Left lobe of liver (tissue), 2 donors: ENCODE data around the gene CCDC85A. TPM values are rescaled to one million over a fixed set of nuclear protein-coding genes. Genes with fewer than 3 reads are reported as not detected.
"Not testable (repeated sequence)": the region's sequence is repeated elsewhere in the genome, so short reads cannot be mapped to it uniquely, and the experiment has no call there.

ENCODE experiments used
- ATAC-seq: fragments of 200-7000 bp; cut with Tn5 transposase; one replicate; pipeline ENCODE4 v1.9.1; 2020; ENCODE audit warnings: mild to moderate bottlenecking, moderate library complexity
- DNase-seq: peaks from one replicate; pipeline ENCODE4 v3.0.0-alpha.2; 2020; ENCODE audit warnings: low spot score
- total RNA-seq: library from RNA; stranded (reverse); gene quantifications from one replicate; pipeline ENCODE4 v1.2.1, GENCODE V29; 2021
- donor health status: DM: no; HTN: no; CAD: no; lungs with moderate emphysema.
- donor health status: DM: no; HTN: yes; CAD: no.

The CCDC85A gene
- 0.08 TPM for total RNA-seq

DNA sequence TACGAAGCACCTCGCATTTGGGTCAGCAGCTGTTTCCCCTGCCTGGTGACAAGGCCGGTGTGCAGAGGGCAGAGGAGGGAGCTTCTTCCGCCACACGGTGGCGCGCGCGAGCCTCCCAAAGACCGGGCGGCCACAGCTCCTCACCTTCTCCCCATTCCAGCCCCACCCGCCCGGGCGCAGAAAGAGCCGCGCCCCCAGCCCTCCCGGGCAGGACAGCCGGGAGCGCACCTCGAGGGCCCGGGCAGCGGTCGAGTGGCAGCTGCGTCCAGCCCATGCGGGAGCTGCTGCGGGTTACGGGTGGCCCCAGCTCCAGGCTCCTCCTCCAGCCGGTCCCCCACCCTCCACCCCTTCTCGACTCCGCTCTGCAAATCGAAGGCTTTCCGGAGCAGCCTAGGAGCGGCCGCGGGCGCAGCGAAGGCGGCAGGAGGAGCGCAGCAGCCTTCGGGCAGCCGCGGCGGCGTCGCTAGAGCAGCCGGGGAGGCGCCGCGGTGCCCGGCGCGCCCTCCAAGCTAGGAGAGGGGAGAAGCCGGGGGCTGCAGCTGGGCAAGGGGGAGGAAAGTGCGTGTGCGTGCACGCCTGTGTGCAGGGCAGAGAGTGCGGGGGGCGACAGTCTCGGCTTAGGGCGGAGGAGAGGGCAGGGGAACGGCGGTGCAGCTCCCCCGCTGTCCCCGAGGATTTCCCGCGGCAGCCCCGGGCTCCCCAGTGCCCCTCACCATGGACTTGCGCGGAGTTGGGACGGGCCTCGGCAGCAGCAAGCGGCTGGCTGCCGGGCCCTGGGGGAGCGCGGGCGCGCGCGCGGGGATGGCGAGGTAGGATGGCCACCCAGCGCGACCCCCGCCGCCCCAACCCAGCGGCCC is at the start of gene CCDC85A:
Gene CCDC85A (plus strand): TSS at position 348 of the 857 bp plus-strand sequence. CDS start 635 bp downstream, outside the sequence.
- peak; percentile 96 for ATAC-seq
- peak; percentile 83 for DNase-seq

DNA sequence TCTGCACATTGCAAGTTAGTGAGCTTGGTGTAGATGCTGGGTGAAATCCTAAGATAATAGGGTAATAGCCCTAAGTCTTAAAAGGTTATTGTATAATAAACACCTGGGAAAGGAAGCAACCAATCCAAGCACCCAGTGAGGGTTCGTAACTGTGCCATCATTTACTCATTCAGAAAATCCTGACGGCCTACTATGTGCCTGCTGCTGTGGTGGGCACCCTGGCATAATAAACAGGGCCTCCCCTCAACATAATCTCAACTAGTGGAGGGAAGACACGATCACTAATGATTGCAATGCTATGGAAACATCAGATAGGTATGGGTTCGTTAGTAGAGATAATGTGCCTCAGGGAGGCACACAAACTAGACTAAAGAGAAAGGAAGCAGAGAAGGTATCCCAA is 48.9 kb upstream of the CCDC85A start:
- ATAC-seq (no peak), DNase-seq (no peak)

DNA sequence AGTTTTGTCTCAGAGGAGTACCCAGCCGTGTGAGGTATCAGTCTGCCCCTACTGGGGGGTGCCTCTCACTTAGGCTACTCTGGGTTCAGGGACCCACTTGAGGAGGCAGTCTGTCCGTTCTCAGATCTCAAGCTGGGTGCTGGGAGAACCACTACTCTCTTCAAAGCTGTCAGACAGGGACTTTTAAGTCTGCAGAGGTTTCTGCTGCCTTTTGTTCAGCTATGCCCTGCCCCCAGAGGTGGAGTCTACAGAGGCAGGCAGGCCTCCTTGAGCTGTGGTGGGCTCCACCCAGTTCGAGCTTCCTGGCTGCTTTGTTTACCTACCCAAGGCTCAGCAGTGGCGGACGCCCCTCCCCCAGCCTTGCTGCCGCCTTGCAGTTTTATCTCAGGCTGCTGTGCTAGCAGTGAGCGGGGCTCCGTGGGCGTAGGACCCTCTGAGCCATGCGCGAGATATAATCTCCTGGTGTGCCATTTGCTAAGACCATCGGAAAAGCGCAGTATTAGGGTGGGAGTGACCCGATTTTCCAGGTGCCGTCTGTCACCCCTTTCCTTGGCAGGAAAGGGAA is 41.2 kb upstream of the CCDC85A start:
- ATAC-seq, DNase-seq: not testable (repeated sequence)

DNA sequence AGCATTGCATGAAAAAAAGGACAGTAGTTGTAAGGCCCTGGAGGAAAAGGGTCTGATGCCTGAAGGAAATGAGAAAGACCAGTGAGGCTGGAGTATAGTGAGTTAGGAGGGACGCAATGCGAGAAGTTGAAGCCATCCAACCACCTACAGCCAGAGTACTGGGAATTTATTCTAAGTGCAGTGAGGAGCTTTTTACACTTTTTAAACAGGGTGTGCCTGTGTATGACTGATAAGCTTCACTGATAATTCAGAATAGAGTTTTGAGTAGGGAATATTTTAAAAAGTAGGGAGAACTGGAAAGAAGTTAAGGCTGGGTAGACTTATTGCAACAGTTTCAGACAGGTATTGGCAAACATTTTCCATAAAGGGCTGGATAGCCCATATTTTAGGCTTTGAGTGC is 35.9 kb upstream of the CCDC85A start:
- no peak for ATAC-seq

DNA sequence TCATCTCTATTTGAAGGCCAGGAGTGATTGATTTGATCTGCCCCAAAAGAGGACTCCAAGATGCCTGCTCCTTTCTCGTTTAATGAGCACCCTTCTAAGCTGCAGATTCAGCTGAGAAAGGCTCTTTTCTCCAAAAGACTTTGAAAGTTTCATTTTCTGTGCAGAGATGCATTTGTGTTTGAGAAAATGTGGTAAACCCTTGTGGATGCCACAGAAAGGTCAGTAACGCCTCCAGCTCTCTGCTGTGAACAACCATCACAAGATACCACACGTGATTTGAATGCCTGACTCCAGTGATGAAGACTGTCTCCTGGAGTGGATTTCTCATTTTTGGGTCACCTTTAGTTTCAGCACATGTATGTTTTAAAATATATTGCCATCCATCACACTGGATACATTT is 35.0 kb upstream of the CCDC85A start:
- ATAC-seq (no peak), DNase-seq (no peak)

More for the DNA sequence above, 35.9 kb upstream of the CCDC85A start:
- DNase-seq: no peak

DNA sequence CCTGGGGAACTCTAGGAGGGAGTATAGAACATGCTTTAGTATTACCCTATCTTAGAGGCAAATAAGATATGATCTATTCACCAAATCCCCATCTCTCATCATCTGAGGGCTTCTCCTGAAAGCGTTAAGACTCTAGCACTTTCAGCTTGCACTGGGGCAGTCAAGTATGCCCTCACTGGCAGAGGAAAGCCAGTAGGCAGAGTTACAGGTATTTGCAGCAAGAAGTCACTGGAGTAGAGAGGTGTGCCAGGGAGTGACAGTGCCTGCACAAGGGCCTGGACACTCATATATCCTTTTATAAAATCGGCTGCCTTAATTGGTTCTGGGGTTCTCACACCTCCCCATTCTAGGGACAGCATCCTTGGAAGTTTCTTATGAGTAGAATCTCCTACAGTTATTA is 31.9 kb upstream of the CCDC85A start:
- no peak for DNase-seq
- ATAC-seq: no peak

DNA sequence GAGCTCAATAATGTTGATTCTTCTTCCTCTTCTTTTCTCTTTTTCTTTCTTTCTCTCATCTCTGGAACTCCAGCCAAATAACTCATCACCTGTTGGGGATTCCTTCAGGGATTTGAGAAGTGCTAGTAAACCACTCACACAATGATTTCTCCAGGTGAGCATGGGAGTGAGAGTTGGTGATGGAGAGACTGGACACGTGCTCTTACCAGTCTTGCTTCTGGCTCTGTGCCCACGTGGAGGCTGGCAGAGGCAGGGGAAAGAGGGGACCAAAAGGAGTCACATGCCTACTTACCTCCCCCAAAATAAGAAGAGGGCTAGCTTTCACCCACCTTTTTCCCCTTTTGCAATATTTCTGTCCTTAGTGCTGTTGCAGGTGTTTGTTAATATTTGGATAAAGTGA is 28.6 kb upstream of the CCDC85A start:
- ATAC-seq: no peak
- no peak for DNase-seq

DNA sequence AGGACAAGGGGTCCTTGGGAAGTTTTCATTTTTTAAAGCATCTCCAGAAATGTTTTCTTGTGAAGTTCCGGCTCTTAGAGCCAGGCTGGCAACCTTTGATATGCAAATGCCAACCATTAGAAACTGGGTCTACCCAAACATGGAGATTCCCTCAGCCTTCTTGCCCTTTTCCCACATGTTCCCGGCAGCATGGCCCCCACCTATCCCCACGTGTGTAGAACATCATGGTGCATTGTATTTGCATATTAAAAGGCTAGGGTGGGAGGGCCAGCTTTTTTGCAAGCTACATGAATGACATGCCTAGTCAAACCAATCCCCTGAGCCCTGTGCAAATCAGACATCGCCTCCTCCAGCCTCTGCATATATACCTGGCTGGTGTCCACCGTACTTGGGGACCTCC is 23.9 kb upstream of the CCDC85A start:
- ATAC-seq, DNase-seq: not testable (repeated sequence)

DNA sequence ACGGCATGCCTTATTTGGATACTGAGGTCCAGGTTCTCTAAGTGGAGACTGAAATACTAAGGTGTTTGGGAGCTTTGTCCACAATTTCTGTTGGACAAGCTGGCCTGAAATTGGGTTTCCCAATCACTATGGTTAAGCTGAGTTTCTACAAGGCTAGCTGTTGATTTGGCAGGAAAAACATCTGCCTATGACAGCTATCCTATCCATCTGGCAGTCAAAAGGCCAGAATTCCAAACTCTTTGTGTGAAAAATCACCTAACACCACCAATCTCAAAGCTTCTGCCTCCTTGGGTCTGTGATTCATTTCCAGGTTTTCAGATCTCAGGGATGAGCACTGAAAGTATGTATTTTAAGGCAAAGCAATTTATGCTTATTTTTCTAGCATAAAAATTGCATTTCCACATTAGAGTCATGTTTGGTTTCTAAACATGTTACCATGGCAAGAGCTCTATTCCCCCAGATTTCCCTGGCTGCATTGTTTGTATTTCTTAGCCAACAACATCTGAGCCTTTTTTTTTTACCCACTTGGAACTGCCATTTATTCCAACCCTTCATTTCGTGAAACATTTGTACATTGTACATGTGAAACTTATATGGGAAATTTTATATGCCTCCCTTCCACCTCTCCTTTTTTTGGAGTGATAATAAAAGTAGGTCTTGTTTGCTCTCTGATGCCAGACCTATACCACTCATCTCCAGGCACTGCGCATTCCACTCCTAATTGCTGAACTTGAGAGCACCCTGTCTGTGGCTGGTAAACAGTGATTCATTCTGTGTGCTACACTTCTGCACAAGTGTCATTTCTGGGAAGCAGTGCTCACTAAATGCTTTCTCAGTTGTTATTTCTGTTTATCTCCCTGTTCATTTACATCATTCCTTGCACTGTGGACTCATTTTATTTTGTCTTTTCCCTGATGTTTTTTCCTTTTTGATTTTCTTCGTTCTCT is 15.9 kb upstream of the CCDC85A start:
- ATAC-seq: no peak
- no peak for DNase-seq

DNA sequence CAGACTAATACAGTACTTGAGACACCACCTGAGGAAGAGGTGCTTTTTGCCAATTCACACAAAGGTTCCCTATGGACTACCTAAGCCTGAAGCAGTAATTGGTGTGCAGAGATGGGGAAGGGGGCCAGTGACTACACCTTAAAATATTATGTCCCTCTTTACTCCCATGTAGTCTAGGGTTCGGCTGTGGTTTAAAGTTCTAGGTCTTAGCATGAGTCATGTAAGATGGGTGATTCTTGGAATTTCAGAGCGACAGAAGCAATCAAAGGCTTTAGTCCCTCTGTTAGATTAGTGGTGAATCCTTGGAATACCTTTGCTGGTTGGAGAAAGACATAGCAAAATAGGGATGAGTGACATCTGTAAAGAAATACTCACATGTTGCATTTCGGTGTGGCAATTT is 14.3 kb upstream of the CCDC85A start:
- DNase-seq: no peak

DNA sequence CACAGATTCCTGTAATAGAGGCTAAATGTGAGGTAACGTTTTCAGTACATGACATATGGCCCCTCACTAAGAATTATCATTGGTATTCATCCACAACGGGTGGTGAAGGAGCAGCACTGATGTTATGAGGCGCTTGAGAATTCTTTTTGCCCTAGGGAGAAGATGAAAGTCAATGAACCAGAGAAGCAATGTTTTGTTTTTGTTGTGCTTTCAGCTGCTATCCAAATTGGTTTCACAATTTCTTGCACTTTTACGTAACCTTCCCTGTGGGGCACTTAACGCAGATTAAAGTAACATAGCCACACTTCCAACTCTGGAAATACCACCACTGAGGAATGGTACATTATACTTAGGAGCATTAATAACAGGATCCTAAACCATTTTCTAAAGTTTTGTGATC is 13.3 kb upstream of the CCDC85A start:
- DNase-seq (no peak), ATAC-seq (no peak)

More for the DNA sequence above, 14.3 kb upstream of the CCDC85A start:
- no peak for ATAC-seq

DNA sequence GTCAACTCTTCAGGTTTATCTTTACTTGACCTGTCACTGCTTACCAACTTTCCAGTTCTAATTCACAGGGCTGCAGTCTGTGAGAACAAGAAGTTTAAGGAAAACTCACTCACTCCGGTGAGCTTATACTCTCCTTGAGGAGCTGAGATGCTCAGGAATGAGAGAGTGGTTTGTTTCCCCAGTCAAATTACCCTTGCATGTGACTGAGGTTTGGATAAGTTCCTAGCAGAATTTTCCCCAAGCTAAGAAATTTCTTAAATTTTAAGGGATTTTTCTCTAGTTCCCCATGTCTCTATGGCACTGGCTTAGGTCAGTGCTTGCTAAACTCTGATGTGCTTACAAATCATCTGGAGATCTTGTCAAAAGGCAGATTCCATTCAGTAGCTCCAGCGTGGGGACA is 12.8 kb upstream of the CCDC85A start:
- no peak for ATAC-seq
- no peak for DNase-seq

DNA sequence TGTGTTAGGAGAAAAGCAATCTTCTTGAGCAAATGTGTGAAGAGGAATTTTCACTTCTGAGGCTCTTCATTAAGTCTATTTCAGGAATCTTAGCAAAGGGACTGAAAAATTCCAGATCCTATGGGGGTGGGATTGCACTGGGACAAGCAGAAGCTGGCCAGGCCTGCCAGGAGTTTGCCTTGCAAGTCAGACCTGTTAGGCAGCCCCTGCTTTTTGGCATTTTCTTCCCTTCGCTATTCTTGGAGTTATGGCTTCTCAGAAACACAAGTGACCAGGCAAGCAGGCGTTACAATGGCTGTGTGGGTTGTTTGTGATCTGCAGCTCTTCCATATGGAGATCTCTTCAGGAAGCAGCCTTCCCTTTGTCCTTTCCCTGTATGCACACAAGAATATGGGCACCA is 8.0 kb upstream of the CCDC85A start:
- DNase-seq: no peak
- no peak for ATAC-seq

DNA sequence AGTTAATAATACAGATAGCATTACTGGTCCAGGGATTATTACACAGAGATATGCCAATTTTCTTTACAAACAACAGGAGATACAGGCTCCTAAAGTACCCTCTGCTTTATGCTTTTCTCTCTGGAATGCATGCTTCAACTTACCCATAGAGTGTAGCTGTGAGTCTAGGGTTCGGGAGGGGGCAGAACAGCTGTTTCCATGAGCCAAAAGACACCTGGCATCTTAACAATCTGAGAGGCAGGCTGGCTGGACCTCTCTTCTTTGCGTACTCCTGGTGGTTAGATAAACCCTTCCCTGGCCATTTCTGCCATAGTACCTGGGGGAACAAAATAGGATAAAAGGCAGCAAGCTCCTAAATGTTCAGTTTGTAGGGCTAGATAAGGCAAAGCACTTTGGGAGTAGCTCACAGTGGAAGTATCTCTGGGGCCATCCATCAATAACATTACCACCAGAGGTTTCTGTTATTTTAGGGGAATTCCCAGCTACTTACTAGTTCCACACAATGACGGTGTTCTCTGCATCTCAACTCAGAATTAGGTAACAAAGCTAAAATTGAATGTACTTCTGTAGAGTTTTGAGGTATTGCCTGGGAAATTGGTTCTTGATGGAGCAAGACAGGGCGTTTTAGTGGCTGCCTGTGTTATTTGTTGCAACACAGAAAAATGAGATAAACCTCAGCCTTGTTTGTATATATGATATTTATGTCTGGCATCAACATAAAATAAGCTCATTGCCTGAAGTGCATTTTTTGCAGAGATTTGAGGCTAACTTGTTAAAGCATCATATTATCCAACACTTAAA is 6.2 kb upstream of the CCDC85A start:
- ATAC-seq: no peak
- no peak for DNase-seq

DNA sequence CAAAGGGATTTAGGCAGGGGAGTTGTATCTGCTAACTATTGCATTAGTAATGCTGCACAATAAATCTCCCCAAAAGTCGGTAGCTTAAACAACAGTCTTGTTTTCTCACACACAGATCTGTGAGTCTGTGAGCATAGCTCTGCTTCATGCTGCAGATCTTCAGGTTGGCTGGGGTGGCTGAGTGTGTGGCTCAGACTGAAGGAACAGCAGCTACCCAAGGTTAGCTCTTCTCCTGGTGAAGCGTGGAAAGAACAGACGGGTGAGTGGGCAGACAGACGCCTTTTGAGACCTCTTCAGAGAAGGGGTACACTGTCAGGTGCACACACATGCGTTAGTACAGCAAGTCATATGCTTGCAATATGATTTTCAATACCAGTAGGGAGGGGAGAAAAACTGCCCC is 3.9 kb upstream of the CCDC85A start:
- no peak for DNase-seq
- no peak for ATAC-seq

DNA sequence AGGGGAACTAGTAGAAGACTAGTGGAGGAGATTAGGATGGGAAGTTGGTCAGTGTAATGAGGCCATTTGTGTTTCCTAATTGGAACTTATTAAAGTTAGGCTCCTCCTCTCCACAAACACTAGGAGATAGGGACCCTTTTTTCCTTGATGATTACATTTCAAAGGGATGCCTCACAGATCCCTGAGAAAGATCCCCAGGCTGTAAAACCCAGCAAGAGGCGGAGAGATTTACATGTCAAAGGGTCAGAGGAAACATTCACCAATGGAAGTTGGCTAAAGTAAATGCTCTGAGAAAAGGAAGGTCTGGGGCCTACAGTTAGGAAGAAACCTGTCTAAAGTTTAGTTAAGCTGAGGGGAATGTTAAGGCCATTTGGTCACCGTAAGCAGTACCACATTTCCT is 1.4 kb upstream of the CCDC85A start:
- ATAC-seq (no peak), DNase-seq (no peak)

DNA sequence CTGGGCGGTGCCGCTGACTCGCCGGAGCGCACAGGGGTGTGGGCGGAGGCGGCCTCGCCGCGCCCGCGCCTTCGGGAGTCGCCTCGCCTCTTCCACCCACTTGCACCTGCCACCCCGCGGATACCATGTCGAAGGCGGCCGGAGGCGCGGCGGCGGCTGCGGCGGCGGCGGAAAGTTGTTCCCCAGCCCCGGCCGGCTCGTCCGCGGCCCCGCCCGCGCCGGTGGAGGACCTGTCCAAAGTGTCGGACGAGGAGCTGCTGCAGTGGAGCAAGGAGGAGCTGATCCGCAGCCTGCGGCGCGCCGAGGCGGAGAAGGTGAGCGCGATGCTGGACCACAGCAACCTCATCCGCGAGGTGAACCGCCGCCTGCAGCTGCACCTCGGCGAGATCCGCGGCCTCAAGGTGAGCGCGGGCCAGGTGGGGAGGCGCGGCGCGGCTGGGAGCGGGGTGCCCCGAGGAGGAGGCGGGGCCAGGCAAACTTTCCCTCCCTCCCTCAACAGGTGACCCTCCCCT is 766 bp downstream of the CCDC85A start:
- DNase-seq: no peak
- peak; percentile 35 for ATAC-seq

DNA sequence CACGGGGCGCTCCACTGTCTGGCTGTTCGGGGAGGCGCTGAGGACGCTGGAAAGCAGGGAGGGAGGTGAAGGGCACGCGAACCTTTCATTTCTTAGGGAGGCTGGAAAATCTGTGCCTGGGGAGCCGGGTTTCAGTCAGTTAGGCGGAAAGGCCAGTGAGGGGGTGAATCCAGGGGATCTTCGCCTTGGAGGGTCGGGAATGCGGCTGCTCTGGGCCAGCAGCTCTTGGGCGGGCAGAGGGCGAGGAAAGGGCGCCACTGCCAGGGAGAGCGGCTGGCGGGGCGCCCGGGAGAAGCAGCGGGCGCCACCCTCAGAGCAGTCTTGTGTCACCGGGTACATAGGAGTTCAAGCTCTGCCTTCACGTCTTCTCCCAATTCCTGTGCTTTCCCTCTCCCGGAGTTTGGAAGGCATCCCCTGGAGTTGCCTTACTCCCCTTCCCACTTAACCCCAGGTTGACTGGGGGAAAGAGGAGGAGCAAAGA is 1.4 kb downstream of the CCDC85A start:
- peak; percentile 66 for ATAC-seq
- DNase-seq: peak; percentile 50

DNA sequence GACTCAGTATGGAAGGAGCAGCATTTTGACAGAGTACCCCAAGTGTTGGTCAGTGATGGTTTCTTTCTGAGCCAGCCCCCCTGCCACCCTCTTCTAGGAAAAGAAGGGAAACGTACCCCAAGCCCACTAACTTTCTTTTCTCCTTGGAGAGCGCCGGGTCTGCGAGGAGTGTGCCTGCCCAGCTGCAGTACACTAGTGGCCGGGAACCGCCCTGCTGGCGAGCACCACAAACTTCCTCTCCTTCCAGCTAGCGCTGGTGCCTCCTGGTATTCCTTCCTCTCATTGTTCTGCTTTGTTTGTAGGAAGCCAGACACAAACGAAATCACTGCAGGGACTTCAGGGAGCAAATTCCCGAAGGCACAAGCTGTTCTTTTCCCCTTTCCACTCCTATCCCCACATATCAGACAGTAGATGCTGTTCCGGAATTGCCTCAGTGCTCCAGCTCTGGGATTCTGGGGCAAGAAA is 1.8 kb downstream of the CCDC85A start:
- DNase-seq (no peak), ATAC-seq (peak; percentile 44)

DNA sequence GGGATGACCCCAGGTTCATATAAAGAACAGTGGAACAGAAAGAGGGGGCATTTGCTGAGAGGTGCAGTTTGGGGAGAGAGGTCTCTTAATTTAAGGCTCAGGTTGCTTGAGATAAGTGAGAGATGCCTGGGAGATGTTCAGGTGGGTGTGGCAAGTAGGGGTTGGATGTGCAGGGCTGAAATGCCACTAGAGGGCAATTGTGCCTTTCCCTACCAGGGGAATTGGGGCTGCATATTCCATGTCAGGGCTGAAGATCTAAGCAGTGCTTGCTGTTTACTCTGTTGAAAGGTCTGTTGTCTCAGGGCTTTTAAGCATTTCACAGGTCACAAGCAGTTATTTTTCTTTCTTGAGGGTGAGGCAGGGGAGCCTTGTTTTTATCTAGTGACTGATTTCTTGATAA is 7.8 kb downstream of the CCDC85A start:
- peak; percentile 51 for DNase-seq
- ATAC-seq: peak; percentile 99
